SJSA1 (cell line): ENCODE results near the gene ZNF530. TPM values are rescaled to one million over a fixed set of nuclear protein-coding genes. Genes with fewer than 3 reads are reported as not detected.
A peak's percentile ranks its signal among the peaks of the same experiment; 100 is the strongest.

Source experiments
- DNase-seq, 2 experiments: peaks; one replicate each; pipeline ENCODE4 v3.0.0-alpha.2; 2015 to 2020; ENCODE audit warnings: low spot score in 2 of 2, low read depth in 1 of 2
- H3K27ac ChIP-seq: fragments of 250-450 bp; sonication (Bioruptor Pico); 2 replicates; pipeline ENCODE4 v1.5.1; 2020; ENCODE audit warnings: mild to moderate bottlenecking, moderate library complexity
- H3K27me3 ChIP-seq: fragments of 250-450 bp; sonication (Bioruptor Pico); replicated peaks from 2 replicates; pipeline ENCODE4 v1.5.1; 2020; ENCODE audit warnings: mild to moderate bottlenecking, moderate library complexity
- H3K36me3 ChIP-seq: fragments of 250-450 bp; sonication (Bioruptor Pico); 2 replicates; pipeline ENCODE4 v1.5.1; 2020; ENCODE audit warnings: mild to moderate bottlenecking
- H3K4me1 ChIP-seq: fragments of 250-450 bp; sonication (Bioruptor Pico); replicated peaks from 2 replicates; pipeline ENCODE4 v1.6.1; 2021; ENCODE audit warnings: mild to moderate bottlenecking
- H3K4me3 ChIP-seq: fragments of 250-450 bp; sonication (Bioruptor Pico); 2 replicates; pipeline ENCODE4 v1.5.1; 2020; ENCODE audit warnings: mild to moderate bottlenecking
- H3K9me3 ChIP-seq: fragments of 250-450 bp; sonication (Bioruptor Pico); replicated peaks from 2 replicates; pipeline ENCODE4 v1.5.1; 2020; ENCODE audit warnings: mild to moderate bottlenecking
- total RNA-seq: library from RNA; depleted of rRNA; stranded (reverse); fragments of >200 nt; shearing (Covaris generic); gene quantifications from 2 replicates; pipeline ENCODE4 v1.2.3, GENCODE V29; 2014; rRNA removed

Gene ZNF530
- total RNA-seq = 12.6 and 21.4 TPM in 2 replicates

DNA sequence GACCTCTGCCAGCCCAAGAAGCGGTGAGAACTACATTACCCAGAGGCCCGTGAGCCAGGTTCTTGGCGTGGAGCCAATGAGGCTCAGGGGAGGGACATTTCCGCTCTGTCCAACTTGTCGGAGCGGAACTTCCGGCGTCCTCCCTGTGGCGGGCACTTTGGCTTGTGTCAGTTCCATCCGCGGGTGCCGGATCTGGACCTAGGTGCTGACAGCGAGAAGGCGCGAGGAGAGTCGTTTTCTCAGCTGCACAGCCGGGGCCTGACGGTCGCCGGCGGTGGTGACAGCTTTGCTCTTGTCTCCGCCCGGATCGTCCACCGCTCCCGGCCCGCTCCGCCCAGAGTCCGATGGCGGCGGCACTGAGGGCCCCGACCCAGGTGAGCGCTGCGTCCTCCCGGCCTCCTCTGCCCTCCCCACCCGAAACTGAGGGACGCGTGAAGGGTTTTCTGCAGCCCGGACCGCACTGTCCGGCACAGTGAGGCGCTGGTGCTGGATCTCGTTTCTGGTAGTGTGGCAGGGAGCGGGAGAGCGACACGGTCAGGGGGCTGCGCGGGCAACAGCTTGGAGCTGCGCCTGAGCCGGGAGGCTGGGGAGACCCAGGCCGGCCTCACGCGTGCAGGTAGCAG lies at the start of gene ZNF530:
ZNF530 (plus strand) TSS at position 125 of the 623 bp plus-strand sequence. CDS start 4,461 bp downstream, outside the sequence.
- Histone ChIP-seq H3K36me3 (peaks cover 45% of the 10 kb centered on the region), H3K27me3 (no peaks in the 10 kb centered on the region), H3K9me3 (peaks cover 5% of the 10 kb centered on the region; the same call in 1 of the 2 replicates), H3K4me3 (peak within 1 kb of the TSS; percentile 68), H3K27ac (no peak within 1 kb of the TSS), H3K4me1 (peaks cover 9% of the 10 kb centered on the region; the same call in 1 of the 2 replicates)
- peak; percentile 84 to 95 for DNase-seq

DNA sequence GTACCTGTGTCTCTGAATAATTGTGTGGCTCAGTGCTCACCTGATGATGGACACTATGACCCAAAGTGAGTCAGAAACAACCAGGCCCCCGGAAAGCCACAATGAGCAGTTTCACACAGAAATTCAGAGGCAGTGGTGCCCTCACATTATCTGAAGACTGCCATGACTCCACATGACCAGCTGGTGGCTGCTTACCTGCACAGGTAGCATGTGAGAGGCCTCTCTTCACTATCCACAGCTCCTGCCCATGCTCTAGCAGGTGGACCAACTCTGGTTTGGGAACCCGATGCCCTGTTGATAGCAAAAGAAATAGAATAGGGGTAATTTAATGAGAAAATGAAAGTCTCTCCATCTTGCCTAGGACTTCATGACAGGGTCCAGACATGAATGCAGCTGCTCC lies 47.3 kb upstream of the ZNF530 start:
- Histone ChIP-seq H3K27me3 (no peaks in the 10 kb centered on the region), H3K4me3 (no peak overlapping the region), H3K36me3 (peaks cover 92% of the 10 kb centered on the region), H3K9me3 (peaks cover 36% of the 10 kb centered on the region), H3K4me1 (no peaks in the 10 kb centered on the region), H3K27ac (no peak overlapping the region)
- no peak for DNase-seq

- H3K4me1 ChIP-seq = peaks cover 14% of the 10 kb centered on the region
Observed at GRCh38 chr19:57557659-57558058, 42.0 kb upstream of the ZNF530 start.

DNA sequence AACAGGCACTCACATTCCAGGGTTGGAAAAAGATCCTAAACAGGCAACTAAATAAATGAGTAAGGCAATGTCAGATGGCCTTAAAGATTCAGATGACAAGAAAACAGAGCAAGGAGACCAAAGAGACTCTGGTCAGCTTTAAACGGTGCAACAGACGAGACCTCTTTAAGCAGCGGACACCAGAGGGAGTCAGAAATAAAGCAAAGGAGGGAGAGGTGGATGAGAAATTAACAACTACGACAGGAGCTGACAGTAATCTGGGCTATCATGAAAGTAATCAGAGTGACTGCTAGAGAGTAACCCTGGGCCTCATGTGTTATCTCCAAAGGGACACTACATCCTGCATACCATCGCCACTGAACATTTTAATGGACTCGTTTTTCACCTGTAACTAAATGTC lies 41.2 kb upstream of the ZNF530 start:
- DNase-seq = no peak
- Histone ChIP-seq H3K9me3 (peaks cover 19% of the 10 kb centered on the region), H3K27ac (no peak overlapping the region)

More at GRCh38 chr19:57557659-57558058, 42.0 kb upstream of the ZNF530 start:
- Histone ChIP-seq H3K27ac (no peak overlapping the region), H3K4me3 (no peak overlapping the region), H3K27me3 (no peaks in the 10 kb centered on the region), H3K9me3 (peaks cover 16% of the 10 kb centered on the region; the same call in 1 of the 2 replicates), H3K36me3 (peaks cover 40% of the 10 kb centered on the region)
- DNase-seq = no peak

DNA sequence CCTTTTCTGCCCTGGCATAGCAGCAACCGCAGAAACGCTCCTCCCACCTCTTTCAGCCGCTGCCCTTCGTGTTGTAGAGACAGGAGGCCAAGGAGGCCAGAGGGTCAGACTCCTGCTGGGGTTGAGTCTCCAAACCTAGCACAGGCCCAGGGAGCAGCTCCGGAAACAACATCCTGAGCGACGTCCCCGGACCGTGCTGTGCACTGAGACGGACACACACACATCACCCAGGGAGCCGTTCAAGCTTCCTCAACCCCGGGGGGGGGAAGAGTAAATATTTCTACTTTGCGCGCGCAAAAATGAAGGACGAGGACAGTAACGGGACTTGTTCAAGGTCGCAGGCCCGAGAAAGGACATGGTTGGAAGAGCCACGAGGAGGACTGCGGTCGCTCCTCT lies 40.7 kb upstream of the ZNF530 start:
- H3K27me3 ChIP-seq = no peaks in the 10 kb centered on the region
- H3K4me1 ChIP-seq = peaks cover 14% of the 10 kb centered on the region
- H3K9me3 ChIP-seq = peaks cover 21% of the 10 kb centered on the region
- peak; percentile 29 to 46 for DNase-seq
- H3K36me3 ChIP-seq = peaks cover 27% of the 10 kb centered on the region
- peak overlapping the region; percentile 75 for H3K27ac ChIP-seq
- H3K4me3 ChIP-seq = peak overlapping the region; percentile 72

More for the DNA sequence above, 41.2 kb upstream of the ZNF530 start:
- Histone ChIP-seq H3K4me1 (peaks cover 14% of the 10 kb centered on the region), H3K4me3 (peak overlapping the region; percentile 72), H3K27me3 (no peaks in the 10 kb centered on the region), H3K36me3 (peaks cover 32% of the 10 kb centered on the region)

GRCh38 chr19:57559404-57560025 lies 40.2 kb upstream of the ZNF530 start, which contains the start of gene ZNF550:
Gene ZNF550, minus strand, starts transcription at chr19:57559863. Its CDS starts 181 bp downstream, at chr19:57559682.
- DNase-seq = peak; percentile 82 to 90
- H3K4me3 ChIP-seq = peak within 1 kb of the TSS; percentile 72
- H3K27ac ChIP-seq = peak within 1 kb of the TSS; percentile 75
- H3K4me1 ChIP-seq = peaks cover 14% of the 10 kb centered on the region
- no peaks in the 10 kb centered on the region for H3K27me3 ChIP-seq
- peaks cover 22% of the 10 kb centered on the region for H3K36me3 ChIP-seq
- peaks cover 18% of the 10 kb centered on the region for H3K9me3 ChIP-seq

GRCh38 chr19:57560049-57560491 lies 39.6 kb upstream of the ZNF530 start:
- DNase-seq = peak; percentile 72
- peak overlapping the region; percentile 75 for H3K27ac ChIP-seq

DNA sequence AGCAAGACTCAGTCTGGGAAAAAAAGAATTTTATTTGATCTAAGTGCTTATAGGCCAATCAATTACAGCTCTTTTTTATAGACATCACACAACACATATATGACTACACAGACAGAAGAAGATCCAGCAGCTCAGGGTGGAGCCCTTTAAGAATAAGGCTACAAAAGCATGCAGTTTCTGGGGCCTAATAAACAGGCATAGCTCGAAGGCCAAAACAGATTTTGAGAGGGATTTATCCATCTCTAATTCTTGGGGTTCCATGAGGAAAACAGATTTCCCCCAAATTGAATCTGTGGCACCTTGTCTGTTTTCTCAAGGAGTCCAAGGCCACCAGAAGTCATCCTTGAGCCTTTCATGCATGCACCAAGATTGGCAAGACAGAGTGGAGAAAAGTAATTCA lies 36.1 kb upstream of the ZNF530 start:
- no peak overlapping the region for H3K4me3 ChIP-seq
- DNase-seq = no peak
- no peaks in the 10 kb centered on the region for H3K27me3 ChIP-seq
- H3K36me3 ChIP-seq = no peaks in the 10 kb centered on the region
- H3K9me3 ChIP-seq = peaks cover 46% of the 10 kb centered on the region
- H3K27ac ChIP-seq = no peak overlapping the region
- H3K4me1 ChIP-seq = peaks cover 12% of the 10 kb centered on the region

More at GRCh38 chr19:57560049-57560491, 39.6 kb upstream of the ZNF530 start:
- H3K9me3 ChIP-seq = peaks cover 20% of the 10 kb centered on the region
- H3K27me3 ChIP-seq = no peaks in the 10 kb centered on the region
- H3K4me1 ChIP-seq = peaks cover 14% of the 10 kb centered on the region
- peak overlapping the region; percentile 72 for H3K4me3 ChIP-seq
- peaks cover 16% of the 10 kb centered on the region for H3K36me3 ChIP-seq

DNA sequence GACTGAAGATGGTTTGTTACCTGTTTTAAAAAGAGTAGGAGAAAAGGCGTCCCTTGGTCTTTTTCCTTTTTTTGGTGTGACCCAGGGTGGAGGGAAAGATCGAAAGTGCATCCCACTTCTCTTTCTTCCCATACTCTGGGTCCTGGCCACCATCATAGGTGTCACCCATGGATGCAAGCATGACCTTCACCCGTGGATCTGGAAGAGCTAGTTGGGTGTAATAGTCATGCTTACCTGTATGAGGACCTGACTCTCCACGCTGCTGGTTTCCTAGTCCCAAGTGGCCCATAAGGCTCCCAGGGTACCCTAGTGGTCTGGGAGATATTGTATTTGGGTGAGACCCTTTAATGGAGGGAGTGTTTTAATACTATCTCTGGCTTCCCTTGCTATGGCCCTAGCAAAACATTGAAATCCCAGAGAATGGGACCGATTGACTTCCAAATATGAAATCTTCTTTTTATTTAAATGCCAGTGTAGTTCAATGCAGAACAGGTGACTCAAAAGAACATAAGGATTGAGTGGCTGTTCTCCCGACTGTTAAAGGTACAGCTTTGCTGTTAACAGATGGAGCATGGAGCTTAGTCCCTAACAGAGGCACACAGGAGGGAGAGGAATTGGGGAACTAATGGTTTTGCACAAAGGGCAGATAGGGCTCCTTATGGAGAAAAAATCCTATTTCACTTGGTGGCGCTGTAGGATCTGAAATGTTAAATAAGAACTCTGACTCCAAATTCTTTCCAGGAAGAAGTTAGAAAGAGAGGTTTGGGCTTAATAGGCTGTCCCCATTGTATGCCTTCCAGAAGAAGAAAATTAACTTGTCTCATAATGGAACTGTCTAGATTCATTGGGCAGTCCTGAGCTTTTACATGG lies 33.1 kb upstream of the ZNF530 start:
- no peaks in the 10 kb centered on the region for H3K27me3 ChIP-seq
- H3K4me3 ChIP-seq = no peak overlapping the region
- H3K9me3 ChIP-seq = peaks cover 60% of the 10 kb centered on the region
- H3K36me3 ChIP-seq = peaks cover 11% of the 10 kb centered on the region
- no peaks in the 10 kb centered on the region for H3K4me1 ChIP-seq
- H3K27ac ChIP-seq = no peak overlapping the region
- no peak for DNase-seq

GRCh38 chr19:57570707-57571106 lies 29.0 kb upstream of the ZNF530 start:
- Histone ChIP-seq H3K4me1 (no peaks in the 10 kb centered on the region), H3K27me3 (no peaks in the 10 kb centered on the region), H3K4me3 (no peak overlapping the region), H3K9me3 (peaks cover 65% of the 10 kb centered on the region), H3K27ac (no peak overlapping the region), H3K36me3 (peaks cover 52% of the 10 kb centered on the region)
- DNase-seq = no peak

GRCh38 chr19:57572415-57572947 lies 27.2 kb upstream of the ZNF530 start:
- peaks cover 70% of the 10 kb centered on the region for H3K36me3 ChIP-seq
- no peak for DNase-seq
- no peaks in the 10 kb centered on the region for H3K27me3 ChIP-seq
- no peak overlapping the region for H3K27ac ChIP-seq
- peaks cover 56% of the 10 kb centered on the region for H3K9me3 ChIP-seq
- no peaks in the 10 kb centered on the region for H3K4me1 ChIP-seq
- no peak overlapping the region for H3K4me3 ChIP-seq

DNA sequence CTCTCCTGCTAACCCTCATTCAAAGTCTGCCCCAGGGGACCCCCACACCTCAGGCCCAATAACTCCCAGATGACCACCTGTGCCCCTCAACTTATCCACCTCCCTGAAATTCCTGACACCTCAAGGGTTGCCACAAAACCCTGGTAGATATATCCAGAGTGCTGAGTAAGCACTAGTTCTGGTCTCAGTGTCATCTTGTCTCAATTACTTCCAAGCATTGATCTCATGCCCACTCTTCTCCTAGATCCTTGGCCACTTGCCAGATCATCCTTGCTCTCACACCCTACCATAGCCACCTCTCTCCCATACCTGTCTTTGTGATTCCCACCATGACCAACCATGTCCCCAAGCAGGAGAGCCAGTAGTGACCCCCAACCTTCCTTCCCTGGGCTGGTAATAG lies 23.0 kb upstream of the ZNF530 start:
- peaks cover 41% of the 10 kb centered on the region for H3K9me3 ChIP-seq

DNA sequence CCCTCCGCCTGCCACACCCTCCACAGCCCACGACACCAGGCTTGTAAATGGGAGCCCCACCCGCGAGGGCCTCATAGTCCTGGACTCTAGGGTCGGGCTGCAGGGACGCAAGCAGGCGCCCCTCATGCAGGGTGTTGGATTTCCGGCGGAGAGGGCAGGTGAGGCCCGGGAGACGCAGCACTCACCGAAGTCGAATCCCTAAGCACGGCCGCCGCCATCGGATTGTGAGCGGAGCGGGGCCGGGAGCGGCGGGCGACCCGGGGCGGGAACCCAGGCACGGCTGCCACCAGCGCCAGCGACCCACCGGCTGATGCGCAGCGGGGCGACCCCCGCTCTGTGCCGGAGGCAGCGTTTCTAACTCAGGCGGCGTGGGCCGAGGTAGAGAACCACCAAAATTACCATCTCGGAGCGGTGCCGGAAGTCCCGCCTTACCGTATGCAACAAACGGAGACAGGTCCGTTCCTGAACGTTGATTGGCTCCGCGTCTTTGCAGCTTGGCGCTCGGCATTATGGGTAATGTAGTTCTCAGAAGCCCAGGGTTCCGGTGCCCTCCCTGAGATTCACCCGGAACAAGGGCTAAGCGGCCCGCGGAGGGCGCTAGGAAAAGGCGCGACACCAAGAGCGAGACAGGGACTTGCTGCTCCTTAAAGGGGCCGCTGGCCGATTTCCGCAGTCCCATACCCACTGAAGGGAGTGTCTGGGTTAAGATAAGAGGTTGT lies 21.0 kb upstream of the ZNF530 start, which contains the start of gene ZNF416:
ZNF416 (minus strand) TSS at position 425 of the 719 bp plus-strand sequence; CDS start at position 218, 207 bp downstream.
- H3K4me1 ChIP-seq = peaks cover 5% of the 10 kb centered on the region
- H3K27ac ChIP-seq = no peak within 1 kb of the TSS
- no peaks in the 10 kb centered on the region for H3K27me3 ChIP-seq
- peaks cover 33% of the 10 kb centered on the region for H3K9me3 ChIP-seq
- DNase-seq = peak; percentile 93 to 97
- peaks cover 45% of the 10 kb centered on the region for H3K36me3 ChIP-seq
- H3K4me3 ChIP-seq = peak within 1 kb of the TSS; percentile 89

More for the DNA sequence above, 23.0 kb upstream of the ZNF530 start:
- no peak overlapping the region for H3K27ac ChIP-seq
- no peak overlapping the region for H3K4me3 ChIP-seq
- no peaks in the 10 kb centered on the region for H3K27me3 ChIP-seq
- H3K36me3 ChIP-seq = peaks cover 65% of the 10 kb centered on the region
- no peak for DNase-seq
- no peaks in the 10 kb centered on the region; the same call in 1 of the 2 replicates for H3K4me1 ChIP-seq
